ENCODE measurements around the gene SLC44A5.
"Not testable (repeated sequence)": the region's sequence is repeated elsewhere in the genome, so short reads cannot be mapped to it uniquely, and the experiment has no call there.

Gene SLC44A5

DNA sequence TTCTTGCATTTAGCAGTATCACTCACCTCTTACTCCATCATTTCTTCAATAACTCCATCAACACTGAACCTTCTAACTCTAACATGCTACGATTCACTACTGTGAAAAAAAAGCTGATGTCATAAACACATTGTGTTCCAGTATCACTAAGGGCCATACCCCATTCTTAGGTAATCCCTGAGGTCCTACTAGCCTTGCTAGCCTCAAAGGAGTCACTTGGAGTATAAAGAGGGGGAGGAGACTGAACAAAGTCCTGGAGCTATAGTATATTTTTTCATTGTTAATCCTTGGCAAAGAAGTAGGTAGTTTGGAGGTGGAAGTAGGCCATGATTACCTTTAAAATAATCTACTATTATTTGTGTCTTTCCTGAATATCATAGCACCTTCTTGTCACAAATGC is at the start of gene SLC44A5:
Gene SLC44A5, minus strand, starts transcription at position 101 of the 400 bp plus-strand sequence. CDS start 69,667 bp downstream, outside the sequence.
- Mint-ChIP-seq H3K36me3 (no peaks in the 10 kb centered on the region), H3K27me3 (peaks cover 32% of the 10 kb centered on the region), H3K4me3 (no peak within 1 kb of the TSS), H3K9me3 (peaks cover 10% of the 10 kb centered on the region), H3K27ac (no peak within 1 kb of the TSS), H3K4me1 (peaks cover 11% of the 10 kb centered on the region)
- no peak for DNase-seq (ENCODE audit: low spot score in 2 of 2)
- no peak for ATAC-seq (ENCODE audit: low read depth)

DNA sequence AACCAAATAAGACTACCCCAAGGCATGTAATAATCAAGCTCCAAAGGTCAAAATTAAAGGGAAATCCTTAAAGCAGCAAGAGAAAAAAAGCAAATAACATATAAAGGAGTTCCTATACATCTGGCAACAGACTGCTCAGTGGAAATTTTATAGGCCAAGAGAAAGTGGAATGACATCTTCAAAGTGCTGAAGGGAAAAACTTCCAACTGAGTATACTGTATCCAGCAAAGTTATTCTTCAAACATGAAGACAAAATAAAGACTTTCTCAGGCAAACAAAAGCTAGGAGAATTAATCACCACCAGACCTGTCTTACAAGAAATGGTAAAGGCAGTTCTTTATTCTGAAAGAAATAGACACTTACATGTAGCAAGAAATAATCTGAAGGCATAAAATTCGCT is 45.0 kb upstream of the SLC44A5 start:
- no peak overlapping the region for H3K27ac Mint-ChIP-seq
- no peaks in the 10 kb centered on the region for H3K4me1 Mint-ChIP-seq
- no peak overlapping the region for H3K4me3 Mint-ChIP-seq
- H3K36me3 Mint-ChIP-seq, result peaks cover 2% of the 10 kb centered on the region
- no peak for DNase-seq (ENCODE audit: low spot score in 2 of 2)
- H3K9me3 Mint-ChIP-seq, result peaks cover 9% of the 10 kb centered on the region
- no peak for ATAC-seq (ENCODE audit: low read depth)
- peaks cover 2% of the 10 kb centered on the region for H3K27me3 Mint-ChIP-seq

DNA sequence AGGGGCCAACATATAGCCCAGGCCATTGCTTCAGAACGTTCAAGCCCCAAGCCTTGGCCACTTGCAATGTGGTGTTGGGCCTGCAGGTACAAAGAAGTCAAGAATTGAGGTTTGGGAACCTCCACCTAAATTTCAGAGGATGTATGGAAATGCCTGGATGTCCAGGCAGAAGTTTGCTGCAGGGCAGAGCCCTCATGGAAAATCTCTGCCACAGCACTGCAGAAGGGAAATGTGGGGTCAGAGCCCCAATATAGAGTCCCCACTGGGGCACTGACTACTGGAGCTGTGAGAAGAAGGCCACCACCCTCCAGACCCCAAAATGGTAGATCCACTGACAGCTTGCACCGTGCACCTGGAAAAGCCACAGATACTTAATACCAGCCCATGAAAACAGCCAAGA is 36.3 kb upstream of the SLC44A5 start:
- H3K9me3 Mint-ChIP-seq; H3K27me3 Mint-ChIP-seq; H3K4me3 Mint-ChIP-seq; H3K27ac Mint-ChIP-seq; H3K36me3 Mint-ChIP-seq; DNase-seq (ENCODE audit: low spot score in 2 of 2); ATAC-seq (ENCODE audit: low read depth); H3K4me1 Mint-ChIP-seq: not testable (repeated sequence)

DNA sequence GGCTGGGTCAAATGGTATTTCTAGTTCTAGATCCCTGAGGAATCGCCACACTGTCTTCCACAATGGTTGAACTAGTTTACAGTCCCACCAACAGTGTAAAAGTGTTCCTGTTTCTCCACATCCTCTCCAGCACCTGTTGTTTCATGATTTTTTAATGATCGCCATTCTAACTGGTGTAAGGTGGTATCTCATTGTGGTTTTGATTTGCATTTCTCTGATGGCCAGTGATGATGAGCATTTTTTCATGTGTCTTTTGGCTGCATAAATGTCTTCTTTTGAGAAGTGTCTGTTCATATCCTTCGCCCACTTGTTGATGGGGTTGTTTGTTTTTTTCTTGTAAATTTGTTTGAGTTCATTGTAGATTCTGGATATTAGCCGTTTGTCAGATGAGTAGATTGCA is 34.2 kb upstream of the SLC44A5 start:
- ATAC-seq (ENCODE audit: low read depth); H3K4me3 Mint-ChIP-seq; H3K36me3 Mint-ChIP-seq; H3K4me1 Mint-ChIP-seq; H3K27me3 Mint-ChIP-seq; H3K27ac Mint-ChIP-seq; H3K9me3 Mint-ChIP-seq; DNase-seq (ENCODE audit: low spot score in 2 of 2): not testable (repeated sequence)

DNA sequence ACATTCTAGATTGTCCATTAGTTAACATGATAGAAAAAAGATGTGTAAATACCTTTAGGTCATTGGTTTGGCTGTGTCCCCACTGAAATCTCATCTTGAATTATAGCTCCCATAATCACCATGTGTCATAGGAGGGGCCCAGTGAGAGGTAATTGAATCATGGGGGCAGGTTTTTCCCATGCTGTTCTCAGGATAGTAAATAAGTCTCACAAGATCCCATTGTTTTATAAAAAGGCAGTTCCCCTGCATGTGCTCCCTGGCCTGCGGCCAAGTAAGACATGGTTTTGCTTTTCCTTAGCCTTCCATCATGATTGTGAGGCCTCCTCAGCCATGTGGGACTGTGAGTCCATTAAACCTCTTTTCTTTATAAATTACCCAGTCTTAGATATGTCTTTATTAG is 32.5 kb upstream of the SLC44A5 start:
- Mint-ChIP-seq H3K4me1 (no peaks in the 10 kb centered on the region), H3K27ac (no peak overlapping the region), H3K27me3 (no peaks in the 10 kb centered on the region), H3K4me3 (no peak overlapping the region), H3K9me3 (no peaks in the 10 kb centered on the region), H3K36me3 (peaks cover 2% of the 10 kb centered on the region)
- ATAC-seq (ENCODE audit: low read depth), result no peak
- no peak for DNase-seq (ENCODE audit: low spot score in 2 of 2)

DNA sequence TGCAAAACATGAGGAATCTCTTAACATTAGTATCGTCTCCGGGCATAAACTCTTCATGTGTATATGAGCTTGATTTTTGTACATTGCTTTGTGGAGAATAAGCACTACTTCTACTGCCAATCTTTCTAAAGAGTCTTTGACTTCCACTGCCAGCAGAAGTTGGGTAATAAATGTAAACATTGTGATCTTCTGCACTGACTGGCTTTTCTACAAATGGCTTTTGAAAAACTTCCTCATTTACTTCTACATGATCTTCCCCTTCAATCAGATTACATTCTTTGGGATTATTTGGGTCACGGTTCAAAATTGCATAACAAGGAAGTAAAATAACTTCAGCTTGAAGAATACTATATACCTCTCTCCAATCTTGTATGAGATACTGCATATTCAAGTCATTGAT is 30.4 kb upstream of the SLC44A5 start:
- Mint-ChIP-seq H3K4me3 (no peak overlapping the region), H3K27me3 (peaks cover 1% of the 10 kb centered on the region), H3K9me3 (no peaks in the 10 kb centered on the region), H3K36me3 (no peaks in the 10 kb centered on the region), H3K27ac (no peak overlapping the region), H3K4me1 (no peaks in the 10 kb centered on the region)
- no peak for DNase-seq (ENCODE audit: low spot score in 2 of 2)
- ATAC-seq (ENCODE audit: low read depth), result no peak

DNA sequence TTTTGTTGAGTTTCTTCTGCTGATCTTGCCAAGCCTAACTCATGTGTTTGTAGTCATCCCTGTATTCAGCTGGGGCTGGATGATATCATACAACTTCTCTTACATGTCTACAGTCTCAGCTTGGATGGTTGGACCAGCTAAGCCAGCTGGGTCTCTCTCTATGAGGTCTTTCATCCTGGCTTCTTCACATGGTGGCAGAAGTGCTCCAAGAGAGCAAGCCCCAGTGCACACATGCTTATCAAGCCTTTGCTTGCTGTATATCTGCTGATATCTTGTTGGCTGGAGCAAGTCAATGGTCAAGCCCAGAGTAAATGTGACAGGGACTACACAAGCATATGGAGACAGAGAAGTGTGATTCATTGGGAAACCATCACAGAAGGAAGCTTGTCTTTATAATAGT is 29.2 kb upstream of the SLC44A5 start:
- DNase-seq (ENCODE audit: low spot score in 2 of 2), result no peak
- Mint-ChIP-seq H3K27ac (no peak overlapping the region), H3K4me3 (no peak overlapping the region), H3K27me3 (peaks cover 1% of the 10 kb centered on the region), H3K36me3 (no peaks in the 10 kb centered on the region), H3K9me3 (no peaks in the 10 kb centered on the region), H3K4me1 (no peaks in the 10 kb centered on the region)
- no peak for ATAC-seq (ENCODE audit: low read depth)

DNA sequence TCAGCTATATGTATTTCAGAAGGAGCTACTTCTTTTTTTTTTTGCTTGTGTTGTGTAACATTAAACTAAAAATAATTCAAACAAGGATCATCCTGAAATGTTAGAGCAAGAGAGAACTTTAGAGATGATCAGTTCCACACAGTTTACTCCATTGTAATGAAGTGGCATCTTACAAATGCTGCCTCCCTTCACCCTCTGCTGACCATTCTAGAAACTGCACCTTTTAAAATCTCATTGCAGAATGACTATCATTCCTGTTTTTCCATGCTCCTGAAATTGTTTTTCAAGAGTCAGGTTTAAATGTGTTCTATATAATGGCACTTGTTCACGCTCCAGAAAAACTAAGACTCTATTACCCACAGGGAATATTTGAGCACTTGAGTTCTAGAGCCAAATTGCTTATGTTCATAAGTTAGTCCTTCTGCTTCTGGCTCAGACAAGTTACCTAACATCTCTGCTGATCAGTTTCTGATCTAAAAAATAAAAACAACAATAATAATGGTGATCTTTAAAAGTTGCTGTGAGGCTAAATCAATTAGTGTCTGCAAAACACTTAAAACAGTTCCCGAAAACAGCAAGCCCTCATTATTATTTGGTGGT is 21.5 kb upstream of the SLC44A5 start:
- Mint-ChIP-seq H3K27me3 (peaks cover 1% of the 10 kb centered on the region), H3K36me3 (no peaks in the 10 kb centered on the region), H3K9me3 (no peaks in the 10 kb centered on the region), H3K27ac (no peak overlapping the region), H3K4me3 (no peak overlapping the region), H3K4me1 (no peaks in the 10 kb centered on the region)
- ATAC-seq (ENCODE audit: low read depth) (no peak), DNase-seq (ENCODE audit: low spot score in 2 of 2) (no peak)

DNA sequence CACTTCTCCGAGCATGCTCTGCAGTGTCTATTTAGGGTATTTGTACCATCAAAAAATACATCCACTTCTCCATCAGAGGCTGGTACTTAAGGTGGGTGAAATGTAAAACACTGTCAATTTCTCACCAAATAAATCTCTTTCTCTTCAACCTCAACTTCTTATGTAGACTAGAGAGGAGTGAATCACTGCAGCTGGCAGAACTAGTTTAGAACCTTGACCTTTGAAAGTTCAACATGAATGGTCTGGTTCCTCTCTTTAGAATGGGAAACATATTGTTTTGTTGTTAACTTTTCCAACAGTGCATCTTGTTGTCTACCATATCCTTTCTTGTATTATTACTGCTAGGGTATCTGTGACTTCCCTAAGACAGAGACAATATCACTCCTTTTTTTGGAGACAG is 20.1 kb upstream of the SLC44A5 start:
- no peak for ATAC-seq (ENCODE audit: low read depth)
- no peaks in the 10 kb centered on the region for H3K36me3 Mint-ChIP-seq
- H3K4me1 Mint-ChIP-seq, result peaks cover 1% of the 10 kb centered on the region
- H3K4me3 Mint-ChIP-seq, result no peak overlapping the region
- H3K27ac Mint-ChIP-seq, result no peak overlapping the region
- no peaks in the 10 kb centered on the region for H3K9me3 Mint-ChIP-seq
- H3K27me3 Mint-ChIP-seq, result peaks cover 2% of the 10 kb centered on the region
- no peak for DNase-seq (ENCODE audit: low spot score in 2 of 2)

DNA sequence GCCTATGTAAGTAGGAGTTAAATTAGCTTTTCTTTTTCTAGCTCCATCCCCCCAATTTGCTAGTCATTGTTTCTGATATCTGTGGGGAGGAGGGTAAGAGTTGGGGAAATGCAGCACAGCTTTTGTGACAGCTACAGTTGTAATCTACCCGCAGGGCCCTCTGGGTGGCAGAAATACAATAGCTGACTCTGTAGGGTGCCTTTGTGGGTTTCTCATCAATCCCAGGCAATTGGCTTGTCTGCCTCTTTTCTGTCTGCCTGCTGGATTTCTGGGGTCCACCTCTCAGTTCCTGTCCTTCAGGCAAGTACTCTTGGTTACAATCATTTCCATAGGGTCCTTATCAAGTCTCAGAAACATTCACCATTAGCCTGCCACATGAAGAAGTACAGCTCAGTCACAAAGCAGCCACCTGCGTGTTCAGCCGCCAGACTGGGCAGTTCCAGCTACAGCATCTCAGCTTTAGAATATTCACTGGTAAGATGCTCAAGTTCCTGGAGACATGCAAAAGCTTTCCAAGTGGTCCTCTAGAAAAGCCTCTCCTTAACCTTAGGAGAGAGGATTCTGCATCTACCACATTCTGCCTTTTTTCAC is 19.2 kb upstream of the SLC44A5 start:
- no peaks in the 10 kb centered on the region for H3K36me3 Mint-ChIP-seq
- DNase-seq (ENCODE audit: low spot score in 2 of 2) (no peak), ATAC-seq (ENCODE audit: low read depth) (no peak)
- no peak overlapping the region for H3K27ac Mint-ChIP-seq
- peaks cover 5% of the 10 kb centered on the region for H3K4me1 Mint-ChIP-seq
- H3K9me3 Mint-ChIP-seq, result no peaks in the 10 kb centered on the region
- H3K27me3 Mint-ChIP-seq, result peaks cover 2% of the 10 kb centered on the region
- H3K4me3 Mint-ChIP-seq, result no peak overlapping the region

DNA sequence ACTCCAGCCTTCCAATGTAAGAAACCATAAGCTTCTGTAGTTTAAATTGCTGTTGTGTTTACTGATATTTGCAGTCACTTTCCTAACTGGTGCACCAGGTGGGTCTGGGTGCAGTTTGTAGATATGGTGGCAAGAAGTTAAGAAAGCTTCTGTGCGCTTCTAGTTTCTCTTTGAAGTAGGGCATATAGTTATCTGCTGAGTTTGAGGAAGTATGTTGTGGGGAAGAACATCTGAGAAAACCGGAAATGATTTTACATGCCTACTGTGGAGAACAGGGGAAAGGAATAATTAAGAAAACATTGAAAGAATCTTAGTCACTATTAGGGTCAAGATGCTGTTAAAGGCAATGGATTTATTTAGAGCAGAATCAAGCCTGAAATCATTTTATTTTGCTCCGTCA is 14.9 kb upstream of the SLC44A5 start:
- ATAC-seq (ENCODE audit: low read depth) (peak; percentile 43), DNase-seq (ENCODE audit: low spot score in 2 of 2) (no peak)
- peaks cover 2% of the 10 kb centered on the region for H3K27me3 Mint-ChIP-seq
- no peaks in the 10 kb centered on the region for H3K36me3 Mint-ChIP-seq
- H3K27ac Mint-ChIP-seq, result no peak overlapping the region
- H3K4me1 Mint-ChIP-seq, result peaks cover 5% of the 10 kb centered on the region
- peaks cover 2% of the 10 kb centered on the region for H3K9me3 Mint-ChIP-seq
- H3K4me3 Mint-ChIP-seq, result no peak overlapping the region

DNA sequence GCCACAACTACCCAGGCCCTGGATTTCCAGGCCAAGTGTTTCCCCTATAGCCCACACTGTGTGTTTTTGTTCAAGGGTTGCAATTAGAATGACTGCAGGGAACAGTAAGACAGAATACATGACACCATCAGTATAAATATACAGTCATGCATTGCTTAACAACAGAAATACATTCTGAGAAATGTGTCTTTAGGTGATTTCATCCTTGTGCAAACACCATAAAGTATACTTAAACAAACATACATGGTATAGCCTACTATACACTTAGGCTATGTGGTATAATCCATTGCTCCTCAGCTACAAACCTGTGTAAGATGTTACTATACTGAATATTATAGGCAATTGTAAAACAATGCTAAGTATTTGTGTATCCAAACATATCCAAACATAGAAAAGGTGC is 7.5 kb upstream of the SLC44A5 start:
- DNase-seq (ENCODE audit: low spot score in 2 of 2) (no peak), ATAC-seq (ENCODE audit: low read depth) (no peak)
- Mint-ChIP-seq H3K36me3 (no peaks in the 10 kb centered on the region), H3K4me3 (no peak overlapping the region), H3K27me3 (peaks cover 20% of the 10 kb centered on the region), H3K9me3 (peaks cover 9% of the 10 kb centered on the region), H3K27ac (no peak overlapping the region), H3K4me1 (peaks cover 21% of the 10 kb centered on the region)

DNA sequence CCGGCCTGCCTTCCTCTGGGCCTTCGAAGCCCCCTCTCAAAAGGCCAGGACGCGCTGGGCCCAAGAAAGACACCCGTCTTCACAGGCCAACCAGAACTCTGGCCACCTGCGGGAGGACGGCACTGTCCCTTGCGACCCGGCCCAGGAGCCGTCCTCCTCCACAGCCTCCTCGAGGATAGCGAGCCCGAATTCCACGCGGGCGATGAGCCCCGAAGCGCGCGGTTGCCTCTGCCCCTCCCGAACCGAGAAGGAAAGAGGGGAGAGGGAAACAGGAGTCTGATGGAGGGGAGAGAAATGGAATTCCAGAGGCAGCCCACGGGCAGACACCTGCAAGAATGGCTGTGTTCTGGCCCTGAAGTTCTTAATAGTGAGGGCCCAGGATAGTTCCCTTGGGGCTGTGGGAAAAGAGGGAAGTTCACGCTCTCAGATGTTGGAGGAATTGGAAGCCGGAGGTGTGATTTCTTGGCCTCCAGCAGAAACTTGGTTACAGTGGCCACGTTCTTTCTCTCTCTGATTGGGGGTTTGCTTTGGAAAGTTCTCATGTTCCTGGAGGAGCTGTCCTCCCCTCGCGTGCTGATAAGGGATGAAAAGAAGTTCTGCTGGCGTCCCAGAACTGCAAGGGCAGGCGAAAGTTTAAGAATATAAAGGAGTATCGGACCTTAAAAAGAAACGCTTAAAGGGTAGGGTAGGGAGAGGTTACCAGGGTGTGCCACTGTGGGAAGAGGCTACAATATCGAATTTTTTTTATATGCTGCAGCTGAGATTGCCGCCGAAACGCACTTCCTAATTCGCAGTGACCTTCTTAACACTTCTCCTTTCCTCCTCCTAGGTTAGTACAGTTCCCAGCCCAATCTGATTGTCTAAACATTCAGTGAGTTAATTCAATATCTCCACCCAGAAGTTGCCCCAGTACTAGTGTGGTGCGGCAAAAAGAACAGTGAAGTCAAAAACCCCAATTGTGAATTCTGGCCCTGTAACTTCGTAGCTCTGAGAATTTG is 5.8 kb upstream of the SLC44A5 start:
- Mint-ChIP-seq H3K36me3 (no peaks in the 10 kb centered on the region), H3K27ac (no peak overlapping the region), H3K27me3 (peaks cover 25% of the 10 kb centered on the region), H3K4me3 (peak overlapping the region; percentile 67), H3K4me1 (peaks cover 21% of the 10 kb centered on the region), H3K9me3 (peaks cover 9% of the 10 kb centered on the region)
- DNase-seq (ENCODE audit: low spot score in 2 of 2) (peak in 1 of 2 donors; percentile 11), ATAC-seq (ENCODE audit: low read depth) (peak; percentile 26)

All from memory B cell (primary cell).